Right lobe of liver (tissue), 4 donors: ENCODE results near the gene LPIN2.

Experiments
- CTCF ChIP-seq, 4 donors: fragments of 200-600 bp in 3 of 4; fragments of 450-650 bp in 1 of 4; IDR thresholded peaks; one replicate each; pipeline versions ENCODE4 v1.5.1 to v1.8.0; 2016 to 2022; ENCODE audit warnings: antibody characterized with exemption in 4 of 4, mild to moderate bottlenecking in 2 of 4
- POLR2A ChIP-seq: fragments of 450-650 bp; IDR thresholded peaks from one replicate; pipeline ENCODE4 v1.6.1; 2017; ENCODE audit warnings: antibody characterized with exemption, mild to moderate bottlenecking
- donor health status: DM: no; HTN: no; CAD: no.
- donor health status: DM: no; HTN: no; CAD: no.
- donor health status: DM: no; HTN: yes; CAD: no.

GRCh38 chr18:3016585-3017297 lies 3.8 kb upstream of the LPIN2 start:
- TF ChIP-seq CTCF (IDR thresholded peaks at IDR 0.05) (no peak), POLR2A (peak; percentile 26)
